ENCODE data around the gene PTH1R.

The PTH1R gene

GRCh38 chr3:46864061-46864881 is 13.2 kb upstream of the PTH1R start:
- no peak for DNase-seq (ENCODE audit: low read depth)

- DNase-seq (ENCODE audit: low read depth), result no peak
These were observed 12.5 kb upstream of the PTH1R start for GRCh38 chr3:46865031-46865507.

GRCh38 chr3:46865546-46865945 is 12.0 kb upstream of the PTH1R start:
- DNase-seq (ENCODE audit: low read depth), result no peak

- no peak for DNase-seq (ENCODE audit: low read depth)
These were observed 11.4 kb upstream of the PTH1R start for GRCh38 chr3:46866032-46866595.

GRCh38 chr3:46866720-46867549 is 10.6 kb upstream of the PTH1R start:
- DNase-seq (ENCODE audit: low read depth), result no peak

- DNase-seq (ENCODE audit: low read depth), result no peak
These were observed 10.0 kb upstream of the PTH1R start for GRCh38 chr3:46867550-46867898.

- no peak for DNase-seq (ENCODE audit: low read depth)
These were observed 9.2 kb upstream of the PTH1R start for GRCh38 chr3:46868287-46868686.

GRCh38 chr3:46868948-46869347 is 8.6 kb upstream of the PTH1R start:
- no peak for DNase-seq (ENCODE audit: low read depth)

GRCh38 chr3:46869440-46869839 is 8.1 kb upstream of the PTH1R start:
- DNase-seq (ENCODE audit: low read depth), result no peak

- no peak for DNase-seq (ENCODE audit: low read depth)
These were observed 6.9 kb upstream of the PTH1R start for GRCh38 chr3:46870651-46871050.

- no peak for DNase-seq (ENCODE audit: low read depth)
These were observed 6.3 kb upstream of the PTH1R start for GRCh38 chr3:46871222-46871621.

- no peak for DNase-seq (ENCODE audit: low read depth)
These were observed 4.0 kb upstream of the PTH1R start for GRCh38 chr3:46873521-46873920.

- no peak for DNase-seq (ENCODE audit: low read depth)
These were observed 3.1 kb upstream of the PTH1R start for GRCh38 chr3:46874430-46874829.

- no peak for DNase-seq (ENCODE audit: low read depth)
These were observed 2.0 kb upstream of the PTH1R start for GRCh38 chr3:46875560-46875959.

- no peak for DNase-seq (ENCODE audit: low read depth)
These were observed 914 bp upstream of the PTH1R start for GRCh38 chr3:46876313-46877300.

GRCh38 chr3:46878781-46879436 is 1.4 kb downstream of the PTH1R start:
- DNase-seq (ENCODE audit: low read depth), result no peak

- no peak for DNase-seq (ENCODE audit: low read depth)
These were observed 3.5 kb downstream of the PTH1R start for GRCh38 chr3:46880884-46881595.

GRCh38 chr3:46881596-46882376 is 4.3 kb downstream of the PTH1R start:
- no peak for DNase-seq (ENCODE audit: low read depth)

GRCh38 chr3:46882377-46883053 is 5.0 kb downstream of the PTH1R start:
- DNase-seq (ENCODE audit: low read depth), result no peak
